HUES6 (cell line): ENCODE data around the gene ARID3C.
A peak's percentile ranks its signal among the peaks of the same experiment; 100 is the strongest.

Source experiments
- H3K27ac ChIP-seq: 2 replicates; pipeline ENCODE4 v1.7.0; 2013; ENCODE audit warnings: low read depth, mild to moderate bottlenecking, low read length, inconsistent platforms
- H3K27me3 ChIP-seq: 2 replicates; pipeline ENCODE4 v1.6.1; 2013; ENCODE audit warnings: low read length; ENCODE audit not compliant: control insufficient read depth, insufficient read depth
- H3K36me3 ChIP-seq: 2 replicates; pipeline ENCODE4 v1.6.1; 2013; ENCODE audit warnings: low read length; ENCODE audit not compliant: control insufficient read depth, insufficient read depth
- H3K4me1 ChIP-seq: 2 replicates; pipeline ENCODE4 v1.6.1; 2013; ENCODE audit warnings: low read length; ENCODE audit not compliant: control insufficient read depth, insufficient read depth
- H3K4me3 ChIP-seq: 2 replicates; pipeline ENCODE4 v1.5.1; 2013; ENCODE audit warnings: low read depth, low read length
- H3K9ac ChIP-seq: one replicate; pipeline ENCODE4 v1.6.1; 2013; ENCODE audit warnings: mild to moderate bottlenecking, low read length
- H3K9me3 ChIP-seq: 2 replicates; pipeline ENCODE4 v1.6.1; 2013; ENCODE audit warnings: low read depth, low read length; ENCODE audit not compliant: control insufficient read depth, insufficient read depth

The ARID3C gene

GRCh38 chr9:34663303-34663605 is 34.4 kb upstream of the ARID3C start:
- H3K27ac ChIP-seq: no peak overlapping the region
- H3K27me3 ChIP-seq: no peaks in the 10 kb centered on the region
- H3K9me3 ChIP-seq: no peaks in the 10 kb centered on the region
- H3K9ac ChIP-seq: no peak overlapping the region
- peaks cover 4% of the 10 kb centered on the region; the same call in 1 of the 2 replicates for H3K4me1 ChIP-seq
- 0 out of 2 replicates have a peak, but pooled peaks cover 7% of the 10 kb centered on the region for H3K36me3 ChIP-seq
- no peak overlapping the region for H3K4me3 ChIP-seq

GRCh38 chr9:34662526-34663302 is 33.8 kb upstream of the ARID3C start, which contains the start of gene CCL27:
TSS of gene CCL27 (minus strand) at chr9:34662657. CDS start at chr9:34662633, 24 bp downstream.
- H3K9ac ChIP-seq: no peak within 1 kb of the TSS
- H3K27ac ChIP-seq: no peak within 1 kb of the TSS
- H3K27me3 ChIP-seq: no peaks in the 10 kb centered on the region
- no peak within 1 kb of the TSS for H3K4me3 ChIP-seq
- 0 out of 2 replicates have a peak, but pooled peaks cover 4% of the 10 kb centered on the region for H3K36me3 ChIP-seq
- H3K9me3 ChIP-seq: no peaks in the 10 kb centered on the region
- peaks cover 4% of the 10 kb centered on the region; the same call in 1 of the 2 replicates for H3K4me1 ChIP-seq

DNA sequence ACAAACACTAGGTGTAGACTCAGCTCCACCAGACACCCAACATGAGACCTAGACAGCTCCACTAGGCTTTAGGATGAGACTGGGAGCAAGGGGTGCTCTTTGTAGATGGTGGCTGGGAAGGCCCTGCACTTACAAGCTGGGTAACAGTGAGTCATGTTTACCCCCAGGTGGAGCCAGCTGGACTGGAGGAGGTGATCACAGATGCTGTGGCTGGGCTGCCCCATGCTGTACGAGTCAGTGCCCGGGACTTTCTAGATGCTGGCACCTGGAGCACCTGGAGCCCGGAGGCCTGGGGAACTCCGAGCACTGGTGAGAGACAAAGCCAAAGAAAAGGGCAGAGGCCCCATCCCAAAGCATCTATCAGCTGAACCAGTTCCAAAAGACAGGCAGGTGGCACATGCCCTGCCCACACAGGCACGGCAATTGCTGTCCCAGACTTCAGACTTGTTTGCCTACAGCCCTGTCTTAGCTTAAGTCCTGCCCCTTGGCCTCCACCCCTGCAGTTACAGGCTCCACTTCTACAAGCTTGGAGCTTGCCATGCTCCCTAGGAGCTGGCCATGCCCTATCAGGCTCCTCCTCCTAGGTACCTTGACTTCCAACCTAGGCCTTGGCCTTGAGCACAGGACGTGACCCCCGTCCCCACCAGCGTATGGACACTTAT is 30.9 kb upstream of the ARID3C start:
- H3K36me3 ChIP-seq: 0 out of 2 replicates have a peak, but pooled peaks cover 4% of the 10 kb centered on the region
- H3K27ac ChIP-seq: no peak overlapping the region
- H3K4me3 ChIP-seq: no peak overlapping the region
- no peaks in the 10 kb centered on the region for H3K9me3 ChIP-seq
- H3K27me3 ChIP-seq: no peaks in the 10 kb centered on the region
- H3K9ac ChIP-seq: no peak overlapping the region
- peaks cover 4% of the 10 kb centered on the region; the same call in 1 of the 2 replicates for H3K4me1 ChIP-seq

- Histone ChIP-seq H3K9me3 (no peaks in the 10 kb centered on the region), H3K9ac (no peak overlapping the region), H3K36me3 (0 out of 2 replicates have a peak, but pooled peaks cover 4% of the 10 kb centered on the region), H3K27ac (no peak overlapping the region), H3K4me1 (peaks cover 7% of the 10 kb centered on the region), H3K27me3 (no peaks in the 10 kb centered on the region), H3K4me3 (no peak overlapping the region)
Measured at GRCh38 chr9:34658461-34658860, 29.6 kb upstream of the ARID3C start.

- H3K27ac ChIP-seq: no peak overlapping the region
- no peaks in the 10 kb centered on the region for H3K36me3 ChIP-seq
- no peak overlapping the region for H3K9ac ChIP-seq
- no peak overlapping the region for H3K4me3 ChIP-seq
- H3K4me1 ChIP-seq: peaks cover 22% of the 10 kb centered on the region
- no peaks in the 10 kb centered on the region for H3K9me3 ChIP-seq
- H3K27me3 ChIP-seq: no peaks in the 10 kb centered on the region
Measured at GRCh38 chr9:34656992-34657391, 28.1 kb upstream of the ARID3C start.

DNA sequence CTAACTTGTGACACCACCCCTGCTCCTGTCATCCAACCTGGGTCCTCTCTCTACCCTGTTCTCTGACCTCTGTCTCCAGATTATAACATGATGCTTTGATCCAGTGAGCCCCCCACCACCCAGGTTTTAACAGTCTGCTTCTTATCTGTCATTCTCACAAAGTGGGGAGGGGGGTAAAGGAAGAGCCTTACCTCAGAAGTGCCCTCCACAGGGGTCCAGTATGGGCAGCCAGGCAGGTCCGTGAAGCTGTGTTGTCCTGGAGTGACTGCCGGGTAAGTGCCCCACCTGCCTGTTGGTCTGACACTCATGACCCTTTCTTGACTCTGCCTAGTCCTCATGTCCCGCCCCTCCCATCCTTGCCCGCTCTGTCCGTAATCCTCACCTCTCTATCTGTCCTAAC is 26.5 kb upstream of the ARID3C start:
- no peak overlapping the region for H3K4me3 ChIP-seq
- H3K4me1 ChIP-seq: peaks cover 30% of the 10 kb centered on the region
- no peak overlapping the region for H3K27ac ChIP-seq

GRCh38 chr9:34654323-34655051 is 25.6 kb upstream of the ARID3C start:
- Histone ChIP-seq H3K4me3 (no peak overlapping the region), H3K4me1 (peaks cover 30% of the 10 kb centered on the region), H3K9ac (no peak overlapping the region), H3K36me3 (peaks cover 5% of the 10 kb centered on the region), H3K27ac (no peak overlapping the region), H3K27me3 (no peaks in the 10 kb centered on the region), H3K9me3 (no peaks in the 10 kb centered on the region)

More for the DNA sequence above, 26.5 kb upstream of the ARID3C start:
- H3K27me3 ChIP-seq: no peaks in the 10 kb centered on the region
- no peak overlapping the region for H3K9ac ChIP-seq
- no peaks in the 10 kb centered on the region for H3K36me3 ChIP-seq
- H3K9me3 ChIP-seq: no peaks in the 10 kb centered on the region

GRCh38 chr9:34653151-34654072 is 24.5 kb upstream of the ARID3C start:
- Histone ChIP-seq H3K36me3 (peaks cover 16% of the 10 kb centered on the region), H3K9me3 (no peaks in the 10 kb centered on the region), H3K4me3 (0 out of 2 replicates have a peak overlapping the region, but pooled peaks have one; percentile 27), H3K27me3 (no peaks in the 10 kb centered on the region), H3K27ac (no peak overlapping the region), H3K9ac (peak overlapping the region; percentile 23), H3K4me1 (peaks cover 30% of the 10 kb centered on the region)

DNA sequence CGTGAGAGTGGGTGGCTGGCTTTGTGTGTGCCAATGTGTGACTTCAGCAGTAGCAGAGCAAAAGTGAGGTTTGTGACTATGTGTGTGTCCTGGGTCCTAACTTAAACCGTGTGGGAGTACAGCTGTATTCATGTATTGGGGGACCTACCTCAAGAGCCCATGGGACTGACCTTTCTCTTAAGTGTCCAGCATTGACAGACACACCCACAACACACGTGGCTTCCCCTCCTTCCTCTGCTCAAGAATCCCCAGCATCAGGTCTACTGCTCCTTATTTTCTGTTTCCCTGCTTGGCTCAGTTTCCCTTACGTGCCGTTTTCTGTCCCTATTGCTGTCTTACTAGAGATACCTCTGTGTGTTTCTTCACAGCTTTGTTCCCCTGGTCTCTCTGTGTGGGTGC is 23.7 kb upstream of the ARID3C start:
- H3K36me3 ChIP-seq: peaks cover 20% of the 10 kb centered on the region
- no peaks in the 10 kb centered on the region for H3K27me3 ChIP-seq
- peak overlapping the region; percentile 47 for H3K4me3 ChIP-seq
- H3K4me1 ChIP-seq: peaks cover 35% of the 10 kb centered on the region
- no peak overlapping the region for H3K9ac ChIP-seq
- H3K9me3 ChIP-seq: no peaks in the 10 kb centered on the region
- H3K27ac ChIP-seq: no peak overlapping the region

DNA sequence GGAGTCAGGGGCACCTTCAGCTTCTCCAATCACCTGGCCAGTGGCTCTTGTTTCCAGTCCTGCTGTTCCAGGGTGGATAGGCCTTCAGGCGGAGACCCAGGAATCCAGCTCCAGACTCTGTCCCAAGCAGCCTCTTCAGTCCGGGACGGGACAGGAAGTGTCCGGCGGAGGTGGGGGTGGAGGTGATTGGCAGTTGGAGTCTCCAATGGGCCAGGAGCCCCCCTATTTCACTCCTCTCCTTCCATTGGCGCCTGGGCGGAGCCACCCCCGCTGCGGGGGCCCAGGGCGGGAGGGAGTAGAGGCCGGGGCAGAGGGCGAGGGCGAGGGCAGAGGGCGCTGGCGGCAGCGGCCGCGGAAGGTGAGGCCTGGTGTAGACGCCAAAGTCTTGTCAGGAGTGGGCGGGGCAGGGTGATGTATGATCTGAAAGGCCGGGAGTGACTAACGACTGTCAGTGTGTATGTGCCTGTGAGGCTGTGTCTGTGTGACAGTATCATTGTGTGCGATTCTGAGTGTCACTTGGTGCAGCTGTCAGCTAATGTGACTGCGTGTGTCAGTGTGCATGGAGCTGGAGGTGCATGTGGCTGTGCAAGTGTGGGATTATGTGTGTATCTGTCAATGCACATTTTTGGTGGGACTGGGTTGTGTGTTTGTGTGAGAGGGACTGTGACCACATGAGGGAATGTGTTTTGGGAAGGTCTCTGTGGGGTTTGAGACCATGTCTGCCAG is 23.2 kb upstream of the ARID3C start, which contains the start of gene IL11RA:
IL11RA (plus strand) TSS at position 310 of the 726 bp plus-strand sequence. CDS start 3,033 bp downstream, outside the sequence.
- peaks cover 20% of the 10 kb centered on the region for H3K36me3 ChIP-seq
- H3K9me3 ChIP-seq: no peaks in the 10 kb centered on the region
- H3K4me3 ChIP-seq: peak within 1 kb of the TSS; percentile 62
- H3K27ac ChIP-seq: 0 out of 2 replicates have a peak within 1 kb of the TSS, but pooled peaks have one; percentile 29
- peak within 1 kb of the TSS; percentile 65 for H3K9ac ChIP-seq
- H3K4me1 ChIP-seq: peaks cover 41% of the 10 kb centered on the region
- H3K27me3 ChIP-seq: no peaks in the 10 kb centered on the region
